GM18868 (cell line): ENCODE data around the gene LRG1.
"Not testable (repeated sequence)": the region's sequence is repeated elsewhere in the genome, so short reads cannot be mapped to it uniquely, and the experiment has no call there.

Experiments
- ATAC-seq: cut with Tn5 transposase; IDR thresholded peaks from one replicate; pipeline ENCODE4 v1.9.1; 2021; ENCODE audit warnings: mild to moderate bottlenecking, moderate library complexity; ENCODE audit not compliant: unreplicated experiment

The LRG1 gene

DNA sequence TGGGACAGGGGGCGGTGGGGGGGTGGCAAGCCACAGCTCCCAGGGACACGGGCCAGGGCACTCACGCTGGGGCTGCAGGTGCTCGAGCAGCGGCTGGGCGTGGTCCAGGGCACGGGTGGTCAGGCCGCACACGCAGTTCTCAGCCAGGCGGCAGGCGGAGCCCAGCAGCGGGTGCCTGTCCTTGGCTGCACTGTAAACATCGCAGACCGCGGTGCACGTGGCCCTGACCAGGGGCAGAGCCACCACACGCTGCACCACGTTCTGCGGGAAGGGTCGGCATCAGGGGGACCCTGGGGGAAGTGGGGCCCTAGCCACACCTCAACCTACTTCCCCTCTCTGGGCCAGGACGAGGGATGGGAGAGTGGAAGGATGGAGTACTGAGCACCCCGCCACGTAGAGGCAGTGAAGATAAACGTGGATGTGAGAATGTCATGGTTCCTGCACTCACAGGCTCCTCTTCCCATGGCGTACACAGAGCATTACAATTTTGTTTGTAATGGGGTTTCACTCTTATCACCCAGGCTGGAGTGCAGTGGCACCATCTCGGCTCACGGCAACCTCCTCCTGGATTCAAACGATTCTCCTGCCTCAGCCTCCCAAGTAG lies 8.2 kb downstream of the LRG1 start:
- ATAC-seq, result no peak

DNA sequence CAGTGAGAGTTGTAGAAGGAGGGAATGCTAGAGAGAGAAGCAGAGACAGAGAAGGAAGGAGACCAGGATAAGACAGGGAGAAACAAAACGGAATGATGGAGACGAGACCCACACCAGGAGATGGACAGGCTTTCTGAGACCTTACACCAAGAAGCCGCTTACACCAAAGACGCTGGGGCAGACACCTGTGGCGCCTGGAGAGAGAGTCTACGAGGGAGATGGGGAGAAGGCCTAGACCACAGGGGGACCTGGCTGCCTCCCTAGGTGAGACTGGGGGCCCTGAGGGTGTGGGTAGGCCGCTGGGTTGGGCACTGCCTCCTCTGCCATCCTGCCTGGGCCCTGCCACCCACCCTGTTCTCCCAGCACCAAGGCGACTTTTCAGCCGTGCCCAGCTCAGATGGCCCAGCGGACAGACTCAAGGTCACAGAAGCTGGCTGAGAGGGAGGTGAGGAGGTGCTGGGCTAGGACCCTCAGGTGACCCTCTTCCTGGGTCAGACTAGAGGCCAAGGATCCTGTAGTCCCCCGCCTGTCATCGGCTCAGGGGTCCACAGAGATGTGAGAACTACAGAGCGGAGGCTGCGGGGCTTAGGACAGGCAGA lies 9.8 kb downstream of the LRG1 start:
- ATAC-seq, result no peak

DNA sequence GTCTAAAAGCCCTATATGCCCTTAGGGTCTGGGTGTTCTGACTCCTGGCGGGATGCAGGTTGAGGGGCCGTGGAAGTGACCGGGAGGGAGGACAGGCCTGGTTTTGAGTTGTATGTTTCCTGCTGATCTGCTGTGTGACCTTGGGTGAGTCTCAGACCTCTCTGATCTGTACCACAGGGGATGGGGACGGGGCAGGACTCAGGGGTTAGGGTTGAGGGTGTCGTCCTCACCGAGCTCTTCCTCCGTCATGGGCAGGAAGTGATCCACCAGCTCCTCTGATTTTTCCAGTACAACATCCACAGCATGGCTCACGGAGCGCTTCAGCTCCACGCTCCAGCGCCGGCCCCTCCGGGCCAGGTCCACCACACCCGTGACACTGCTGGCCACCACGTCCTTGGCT lies 11.0 kb downstream of the LRG1 start:
- ATAC-seq, result no peak

DNA sequence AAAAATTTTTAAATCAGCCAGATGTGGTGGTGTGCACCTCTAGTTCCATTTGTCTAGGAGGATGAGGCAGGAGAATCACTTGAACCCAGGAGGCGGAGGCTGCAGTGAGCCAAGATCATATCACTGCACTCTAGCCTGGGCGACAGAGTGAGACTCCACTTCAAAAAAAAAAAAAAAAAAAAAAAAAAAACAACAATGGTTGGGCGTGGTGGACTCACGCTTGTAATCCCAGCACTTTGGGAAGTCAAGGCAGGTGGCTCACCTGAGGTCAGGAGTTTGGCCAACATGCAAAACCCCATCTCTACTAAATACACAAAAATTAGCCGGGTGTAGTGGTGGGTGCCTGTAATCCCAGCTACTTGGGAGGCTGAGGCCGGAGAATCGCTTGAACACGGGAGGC lies 12.5 kb downstream of the LRG1 start:
- ATAC-seq, result not testable (repeated sequence)

DNA sequence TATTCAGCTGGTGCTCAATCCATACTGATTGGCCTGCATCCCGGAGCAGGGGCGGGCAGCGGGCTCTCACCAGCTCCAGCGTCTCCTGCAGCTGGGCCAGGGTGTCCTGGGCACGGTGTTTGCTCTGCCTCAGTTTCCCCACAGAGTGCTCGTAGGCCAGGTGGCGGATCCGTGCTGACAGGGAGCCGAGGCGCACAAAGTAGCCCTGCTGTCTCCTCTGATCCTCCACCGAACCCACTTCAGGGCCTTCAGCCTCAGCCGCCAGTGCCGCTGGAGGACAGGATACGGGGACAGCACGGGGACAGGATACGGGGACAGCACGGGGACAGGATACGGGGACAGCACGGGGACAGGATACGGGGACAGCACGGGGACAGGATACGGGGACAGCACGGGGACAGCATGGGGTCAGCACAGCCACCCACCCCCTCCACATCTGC lies 14.3 kb downstream of the LRG1 start:
- no peak for ATAC-seq

DNA sequence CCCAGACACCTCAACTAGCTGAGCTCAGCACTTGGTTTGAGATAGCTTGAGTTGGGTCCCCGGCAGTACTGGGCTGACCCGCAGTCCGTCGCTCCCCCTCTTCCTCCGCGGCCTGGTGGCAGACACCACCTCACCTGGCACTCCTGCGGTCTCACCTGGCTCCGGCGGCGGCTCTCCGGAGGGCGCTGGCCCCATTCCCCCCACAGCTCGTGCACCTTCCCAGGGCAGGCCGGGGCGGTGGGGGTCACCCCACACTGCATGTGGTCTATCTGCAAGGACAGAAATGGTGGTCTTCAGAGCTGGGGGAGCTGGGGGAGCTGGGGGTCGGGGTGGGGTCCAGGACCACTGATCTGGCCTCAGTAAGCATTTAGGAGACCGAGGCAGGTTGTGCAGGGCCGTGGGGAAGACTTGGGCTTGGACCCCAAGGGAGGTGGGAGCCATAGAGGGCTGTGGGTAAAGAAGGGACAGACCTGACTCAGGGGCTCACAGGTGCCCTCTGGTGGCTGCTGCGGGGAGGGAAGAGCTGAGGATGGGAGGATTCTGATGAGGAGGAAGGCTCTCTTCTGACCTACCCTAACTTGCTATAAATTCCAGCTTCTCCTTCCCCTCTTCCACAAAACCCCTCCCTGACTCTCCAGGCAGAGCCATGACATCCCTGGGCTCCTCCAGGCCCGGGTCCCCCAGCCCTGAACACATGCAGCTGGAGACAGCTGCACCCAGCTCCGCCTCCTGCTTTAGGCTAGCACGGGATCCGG lies 14.9 kb downstream of the LRG1 start:
- no peak for ATAC-seq

DNA sequence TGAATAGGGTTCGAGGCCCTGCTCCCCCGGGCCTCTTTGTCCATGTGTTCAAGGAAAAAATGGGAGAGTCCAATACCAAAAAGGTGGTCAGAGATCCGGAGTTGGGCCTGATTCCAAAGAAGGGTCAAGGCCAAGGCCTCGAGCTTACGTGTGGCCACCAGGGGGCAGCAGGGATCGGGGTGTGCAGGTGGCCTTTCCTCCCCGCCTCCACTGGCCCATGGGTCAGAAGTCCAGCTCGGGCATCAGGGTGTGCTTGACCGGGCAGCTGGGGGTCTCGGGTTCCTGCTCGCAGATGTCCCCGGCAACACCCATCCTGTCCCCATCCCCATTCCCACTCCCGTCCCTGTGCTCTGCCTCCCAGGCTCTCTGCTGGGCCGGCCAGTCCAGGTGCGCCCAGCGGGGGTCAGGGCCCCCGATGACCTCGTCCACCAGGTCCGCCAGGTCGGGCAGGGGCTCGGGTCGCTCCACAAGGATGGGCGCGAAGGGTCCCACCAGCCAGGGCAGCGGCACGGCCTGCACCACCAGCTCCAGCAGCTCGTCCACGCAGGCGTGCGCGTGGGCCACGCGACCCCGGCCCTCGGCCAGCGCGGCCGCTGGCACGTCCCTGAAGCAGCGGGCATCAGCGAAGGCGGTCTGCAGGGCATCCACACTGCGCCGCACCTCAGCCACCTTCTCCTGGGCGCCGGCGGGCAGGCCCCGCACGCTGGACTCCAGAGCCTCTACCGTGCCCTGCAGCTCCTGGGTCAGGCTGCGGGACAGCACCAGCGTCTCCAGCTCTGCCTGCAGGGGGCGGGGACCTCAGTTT lies 16.3 kb downstream of the LRG1 start:
- ATAC-seq, result no peak

DNA sequence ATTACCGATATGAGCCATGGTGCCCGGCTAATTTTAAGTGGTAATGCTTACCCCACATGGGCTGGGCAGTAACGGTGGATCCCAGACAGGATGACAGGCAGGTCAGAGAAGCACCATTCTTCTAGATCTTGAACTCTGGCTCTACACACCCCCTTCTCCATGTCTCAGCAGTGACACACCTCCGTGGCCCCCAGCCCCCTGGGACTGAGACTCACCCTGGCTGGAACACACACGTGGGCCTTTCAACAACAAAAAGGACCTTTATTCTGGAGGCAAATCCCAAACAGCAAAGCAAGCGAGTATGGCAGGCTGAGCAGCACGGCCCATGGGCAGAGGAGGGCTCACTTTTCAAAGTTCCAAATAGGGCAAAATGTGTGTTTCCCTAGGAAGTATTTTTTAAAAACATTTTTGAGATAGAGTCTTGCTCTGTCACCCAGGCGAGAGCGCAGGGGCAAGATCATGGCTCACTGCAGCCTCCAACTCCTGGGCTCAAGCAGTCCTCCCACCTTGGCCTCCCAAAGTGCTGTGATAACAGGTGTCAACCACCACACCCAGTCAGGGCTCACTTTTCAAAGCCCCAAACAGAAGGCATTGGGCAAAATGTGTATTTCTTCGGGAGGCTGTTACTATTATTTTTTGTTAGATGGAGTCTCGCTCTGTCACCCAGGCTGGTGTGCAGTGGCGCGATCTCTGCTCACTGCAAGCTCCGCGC lies 17.4 kb downstream of the LRG1 start:
- no peak for ATAC-seq

DNA sequence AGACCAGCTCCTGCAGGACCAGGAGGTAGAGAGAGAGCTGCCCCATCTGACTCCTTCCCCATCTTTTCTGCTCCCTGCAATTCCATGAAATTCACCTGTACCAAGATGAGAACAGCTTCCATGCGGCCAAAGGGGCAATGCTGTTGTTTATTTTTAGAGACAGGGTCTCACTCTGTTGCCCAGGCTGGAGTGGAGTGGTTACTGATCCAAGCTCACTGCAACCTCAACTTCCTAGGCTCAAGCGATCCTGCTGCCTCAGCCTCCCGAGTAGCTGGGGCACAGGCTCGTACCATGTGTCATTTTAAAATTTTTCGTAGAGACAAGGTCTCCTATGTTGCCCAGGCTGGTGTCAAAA lies 18.0 kb downstream of the LRG1 start:
- ATAC-seq, result no peak

DNA sequence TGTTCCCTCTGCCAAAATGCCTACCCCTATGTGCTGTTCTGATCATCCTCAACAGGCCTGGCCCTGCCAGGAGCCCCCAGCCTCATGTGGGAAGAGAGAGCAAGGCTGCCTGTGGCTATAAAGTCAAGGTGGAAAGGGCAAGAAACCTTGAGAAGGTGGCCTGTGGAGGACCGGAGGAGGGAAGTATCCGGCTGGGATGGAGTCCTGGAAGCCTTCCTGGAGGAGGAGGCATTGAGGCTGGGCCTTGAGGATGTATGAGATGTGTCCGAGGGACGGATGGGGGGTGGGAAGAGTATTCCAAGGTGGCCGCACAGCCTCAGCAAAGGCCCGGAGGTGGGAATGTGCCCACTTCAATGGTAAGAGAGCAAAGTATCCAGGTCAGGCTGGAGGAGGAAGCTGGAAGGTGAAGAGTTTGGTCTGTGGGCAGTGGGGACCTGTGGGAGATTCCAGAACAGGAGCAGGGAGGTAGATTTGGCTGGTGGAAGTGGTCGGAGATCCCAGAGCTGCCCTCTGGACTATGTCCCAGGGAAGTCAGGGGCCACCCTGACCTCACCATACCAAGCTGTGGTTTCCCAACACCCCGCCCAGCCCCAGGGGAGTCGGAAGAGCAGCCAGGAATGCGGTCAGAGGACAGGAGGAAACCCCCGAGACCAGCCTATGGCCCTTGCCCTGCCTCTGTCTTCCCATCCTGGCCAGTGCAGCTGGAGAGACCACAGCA lies 18.5 kb downstream of the LRG1 start:
- no peak for ATAC-seq

DNA sequence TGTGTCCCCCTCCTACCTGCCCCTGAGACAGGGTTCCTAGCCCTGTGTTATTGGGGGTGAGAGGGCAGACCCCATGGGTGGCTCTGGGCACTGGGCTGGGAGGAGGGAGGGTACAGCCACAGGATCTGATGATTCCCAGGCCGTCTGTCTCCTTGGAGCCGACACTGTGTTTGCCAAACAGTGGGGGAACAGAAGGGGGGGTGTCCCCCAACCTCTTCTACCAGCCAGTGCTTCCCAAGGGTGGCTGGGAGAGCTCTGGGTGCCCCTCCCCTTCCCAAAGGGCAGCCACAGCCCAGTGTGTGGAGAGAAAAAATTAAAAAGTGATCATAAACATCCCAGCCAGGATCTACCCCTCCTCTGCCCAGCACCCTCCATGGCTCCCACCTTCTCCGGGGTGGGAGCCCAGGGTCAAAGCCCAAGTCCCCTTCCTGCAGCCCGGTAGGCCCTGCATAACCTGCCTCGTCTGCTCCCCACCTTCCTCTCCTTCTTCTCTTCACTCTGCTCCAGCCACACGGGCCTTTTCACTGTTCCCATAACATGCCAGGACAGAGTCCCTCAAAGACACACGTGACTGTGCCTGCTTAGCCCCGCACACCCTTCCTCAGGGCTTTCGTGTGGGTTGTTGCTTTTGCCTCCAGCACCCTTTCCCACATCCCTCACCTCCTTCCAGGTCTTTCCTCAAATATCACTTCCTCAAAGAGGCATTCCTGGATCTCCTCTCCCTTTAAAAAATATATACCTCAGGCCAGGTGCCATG lies 20.1 kb downstream of the LRG1 start:
- ATAC-seq, result no peak

DNA sequence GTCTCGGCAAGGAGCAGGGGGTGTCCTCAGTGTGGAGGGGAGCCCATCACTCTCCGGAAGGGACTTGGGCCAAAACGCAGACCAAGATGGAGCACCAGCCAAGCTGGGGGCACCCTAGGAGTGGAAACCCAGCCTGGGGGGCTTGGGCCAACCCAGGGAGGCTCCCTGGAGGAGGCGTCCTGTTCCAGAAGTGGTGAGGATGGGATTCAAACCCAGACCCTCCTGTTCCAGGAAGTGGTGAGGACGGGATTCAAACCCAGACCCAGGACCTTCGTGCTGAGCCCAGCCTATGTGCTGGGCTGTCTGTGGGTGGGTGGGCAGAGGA lies 20.7 kb downstream of the LRG1 start:
- ATAC-seq, result no peak

DNA sequence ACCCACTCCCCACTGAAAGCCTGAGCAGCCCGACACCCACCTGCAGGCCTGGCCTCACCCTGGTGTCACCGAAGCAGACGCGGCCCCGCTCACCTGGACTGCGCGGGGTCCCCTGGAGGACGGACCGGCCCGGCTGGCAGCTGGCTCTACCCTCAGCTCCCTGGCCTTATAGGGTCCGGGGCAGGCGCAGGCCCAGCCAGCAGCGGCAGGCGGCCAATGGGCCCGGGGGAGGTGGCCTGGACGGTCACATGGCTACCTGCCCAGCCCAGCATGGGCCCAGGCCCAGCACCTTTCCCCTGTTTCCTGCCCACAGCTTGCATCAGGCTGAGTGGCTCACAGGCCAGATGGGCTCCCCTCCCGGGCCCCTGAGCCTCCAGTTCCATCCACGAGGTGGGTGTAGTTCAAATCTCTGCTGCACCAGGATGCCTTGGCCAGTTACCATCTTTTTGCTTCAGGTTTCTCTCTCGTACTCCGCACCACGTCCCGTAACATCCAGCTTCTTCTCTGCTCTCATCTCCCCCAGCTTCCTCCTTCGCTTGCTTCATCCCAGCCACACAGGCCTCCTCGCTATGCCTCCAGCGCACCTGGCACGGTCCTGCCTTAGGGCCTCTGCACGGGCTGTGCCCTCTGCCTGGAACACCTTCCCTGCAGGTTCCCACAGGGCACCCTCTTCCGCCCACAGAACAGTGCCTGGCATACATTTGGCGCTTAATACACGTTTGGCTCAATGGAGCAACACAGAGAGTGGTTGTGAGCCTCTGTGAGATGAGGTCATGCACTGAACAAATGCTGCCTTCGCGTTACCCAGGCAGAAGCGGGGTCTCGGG lies 21.3 kb downstream of the LRG1 start, which contains the start of gene PLIN4:
PLIN4 (minus strand) TSS at position 142 of the 827 bp plus-strand sequence. CDS start 214 bp downstream, outside the sequence.
- no peak for ATAC-seq

DNA sequence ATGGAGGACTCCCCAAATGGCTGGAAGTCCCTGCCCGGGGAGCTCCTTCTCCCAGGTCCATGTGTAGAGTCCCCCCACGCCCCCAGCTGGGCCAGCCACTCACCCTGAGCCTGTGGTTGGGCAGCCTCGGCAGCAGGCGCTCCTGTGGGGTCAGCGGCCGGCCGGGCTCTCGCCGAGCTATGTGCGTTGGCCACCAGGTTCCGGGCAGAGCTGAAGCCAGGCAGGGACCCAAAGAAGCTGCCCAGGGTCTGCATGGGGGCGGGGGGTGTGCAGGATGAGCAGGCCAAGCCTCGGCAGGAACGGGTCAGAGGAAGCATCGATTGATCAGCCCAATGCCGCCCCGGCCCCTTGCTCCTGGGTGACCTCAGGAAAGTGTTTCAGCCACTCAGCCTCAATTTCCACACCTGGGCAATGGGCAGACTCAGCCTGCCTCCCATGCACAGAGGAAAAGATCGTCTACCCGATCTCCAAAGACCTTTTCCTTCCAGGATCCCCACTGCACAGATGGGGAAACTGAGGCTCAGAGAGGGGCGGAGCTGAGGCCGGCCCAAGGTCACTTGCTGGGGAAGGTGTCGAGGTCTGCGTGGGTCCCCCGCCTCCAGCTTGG lies 22.3 kb downstream of the LRG1 start:
- ATAC-seq, result no peak

DNA sequence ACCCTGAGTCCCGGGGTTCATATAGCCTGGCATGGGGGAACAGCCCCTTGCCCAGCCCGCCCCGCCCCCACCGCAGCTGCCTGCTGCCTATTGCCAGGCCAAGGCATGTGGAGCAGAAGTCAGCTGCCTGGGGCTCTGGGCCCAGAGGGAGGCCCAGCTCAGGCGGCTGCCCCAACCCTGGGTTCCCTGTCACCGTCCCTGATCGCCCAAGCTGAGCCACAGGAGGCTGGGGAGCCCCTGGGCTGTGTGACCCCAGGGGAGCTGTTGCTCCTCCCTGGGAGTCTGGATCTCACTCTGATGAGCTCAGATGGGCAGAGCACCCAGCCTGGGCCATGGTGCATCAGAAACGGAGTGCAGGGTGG lies 22.9 kb downstream of the LRG1 start:
- no peak for ATAC-seq

DNA sequence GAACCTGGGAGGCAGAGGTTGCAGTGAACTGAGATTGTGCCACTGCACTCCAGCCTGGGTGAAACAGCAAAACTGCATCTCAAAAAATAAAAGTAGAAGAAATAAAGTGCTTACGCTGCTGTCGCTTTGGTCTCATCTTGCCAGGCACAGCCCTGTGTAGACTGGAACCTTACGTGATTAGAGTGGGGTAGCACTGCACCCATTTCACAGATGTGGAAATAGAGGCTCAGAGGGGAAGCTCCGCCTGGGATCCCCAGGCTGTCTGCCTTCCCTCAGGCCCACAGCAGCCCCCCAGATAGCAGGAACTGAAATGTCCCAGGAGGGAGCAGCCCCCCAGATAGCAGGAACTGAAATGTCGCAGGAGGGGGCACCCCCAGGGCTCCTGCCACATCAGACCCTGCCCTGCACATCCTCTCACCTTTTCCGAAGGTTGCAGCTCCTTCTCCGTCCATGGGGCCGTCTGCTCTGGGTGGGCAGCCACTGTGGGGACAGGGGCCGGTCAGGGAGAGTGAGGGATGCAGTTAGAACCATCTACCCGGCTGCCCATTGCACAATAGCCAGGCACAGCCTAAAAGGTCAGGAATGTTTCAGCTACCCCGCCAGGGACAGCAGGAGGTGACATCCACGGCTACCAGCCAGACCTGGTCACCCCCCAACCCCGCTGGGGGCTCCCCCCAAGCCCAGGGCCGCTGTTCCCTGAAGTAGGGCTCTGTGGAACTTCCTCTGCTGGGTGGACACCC lies 23.5 kb downstream of the LRG1 start:
- ATAC-seq, result no peak

DNA sequence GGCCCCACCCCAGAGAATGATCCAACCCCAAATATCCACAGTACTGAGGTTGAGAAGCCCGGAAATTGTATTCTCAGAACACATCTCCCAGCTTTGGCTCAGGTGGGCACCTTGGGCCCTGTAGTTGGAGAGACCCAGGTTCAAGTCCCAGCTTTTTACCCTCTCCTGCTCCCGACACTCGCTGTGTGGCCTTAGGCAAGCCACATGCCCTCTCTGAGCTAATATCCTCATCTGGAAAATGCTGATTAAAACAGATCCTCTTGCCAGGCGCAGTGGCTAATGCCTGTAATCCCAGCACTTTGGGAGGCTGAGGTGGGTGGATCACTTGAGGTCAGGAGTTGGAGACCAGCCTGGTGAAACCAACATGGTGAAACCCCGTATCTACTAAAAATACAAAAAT lies 24.1 kb downstream of the LRG1 start:
- no peak for ATAC-seq

DNA sequence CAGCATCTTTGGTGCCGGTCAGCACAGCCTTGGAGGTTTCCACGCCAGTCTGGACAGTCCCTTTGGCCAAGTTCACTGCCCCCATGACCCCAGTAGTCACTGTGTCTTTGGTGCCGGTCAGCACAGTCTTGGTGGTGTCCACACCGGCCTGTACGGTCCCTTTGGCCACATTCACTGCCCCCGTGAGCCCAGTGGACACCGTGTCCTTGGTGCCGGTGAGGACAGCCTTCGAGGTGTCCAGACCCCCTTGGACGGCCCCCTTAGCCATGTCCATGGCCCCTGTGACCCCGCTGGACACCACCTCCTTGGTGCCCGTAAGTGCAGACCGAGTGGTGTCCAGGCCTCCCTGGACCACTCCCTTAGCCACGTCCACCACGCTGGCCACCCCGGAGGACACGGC lies 26.6 kb downstream of the LRG1 start:
- ATAC-seq, result no peak
